Myocyte (in vitro differentiated cells): ENCODE measurements around the gene DPAGT1. TPM values are rescaled to one million over a fixed set of nuclear protein-coding genes. Genes with fewer than 3 reads are reported as not detected.
"Not testable (repeated sequence)": the region's sequence is repeated elsewhere in the genome, so short reads cannot be mapped to it uniquely, and the experiment has no call there.

ENCODE experiments used
- DNase-seq: peaks from one replicate; pipeline ENCODE4 v3.0.0-alpha.2; 2012; ENCODE audit warnings: low read depth
- total RNA-seq: library from RNA; depleted of rRNA; stranded (reverse); fragments of >200 nt; gene quantifications from 2 replicates; pipeline ENCODE4 v1.2.3, GENCODE V29; 2014

The DPAGT1 gene
- total RNA-seq, 1 donor from 2014 or later, result 25.5 TPM

- no peak for DNase-seq
Measured at GRCh38 chr11:119116235-119116594, 14.6 kb upstream of the DPAGT1 start.

GRCh38 chr11:119115484-119116234 lies 14.0 kb upstream of the DPAGT1 start:
- no peak for DNase-seq

GRCh38 chr11:119114351-119114750 lies 12.7 kb upstream of the DPAGT1 start:
- no peak for DNase-seq

GRCh38 chr11:119113716-119114115 lies 12.1 kb upstream of the DPAGT1 start:
- DNase-seq, result no peak

- no peak for DNase-seq
Measured at GRCh38 chr11:119112314-119113020, 10.8 kb upstream of the DPAGT1 start.

- no peak for DNase-seq
Measured at GRCh38 chr11:119111361-119111925, 9.8 kb upstream of the DPAGT1 start.

GRCh38 chr11:119110439-119110838 lies 8.8 kb upstream of the DPAGT1 start:
- no peak for DNase-seq

GRCh38 chr11:119109843-119110242 lies 8.2 kb upstream of the DPAGT1 start:
- DNase-seq, result no peak

- DNase-seq, result no peak
Measured at GRCh38 chr11:119108857-119109221, 7.2 kb upstream of the DPAGT1 start.

GRCh38 chr11:119108146-119108856 lies 6.6 kb upstream of the DPAGT1 start:
- DNase-seq, result peak; percentile 41

- peak; percentile 13 for DNase-seq
Measured at GRCh38 chr11:119107538-119108145, 6.0 kb upstream of the DPAGT1 start.

- DNase-seq, result peak; percentile 89
Measured at GRCh38 chr11:119106564-119107537, 5.2 kb upstream of the DPAGT1 start, which contains the start of gene C2CD2L. Gene C2CD2L (plus strand): TSS chr11:119107344. CDS start chr11:119107742, 398 bp downstream.

- peak; percentile 22 for DNase-seq
Measured at GRCh38 chr11:119103793-119104192, 2.1 kb upstream of the DPAGT1 start.

- not testable (repeated sequence) for DNase-seq
Measured at GRCh38 chr11:119103161-119103664, 1.6 kb upstream of the DPAGT1 start.

- peak; percentile 46 for DNase-seq
Measured at GRCh38 chr11:119100994-119101758, 477 bp downstream of the DPAGT1 start.

GRCh38 chr11:119100246-119100970 lies 1.2 kb downstream of the DPAGT1 start:
- peak; percentile 47 for DNase-seq

GRCh38 chr11:119099711-119100110 lies 1.9 kb downstream of the DPAGT1 start:
- DNase-seq, result no peak
